B cell (primary cell): Measurements from ENCODE around the gene PET100. TPM values are rescaled to one million over a fixed set of nuclear protein-coding genes. Genes with fewer than 3 reads are reported as not detected.

ENCODE experiments used
- ATAC-seq: fragments of 200-7000 bp; cut with Tn5 transposase; one replicate; pipeline ENCODE4 v1.10.0; 2021; ENCODE audit warnings: low read depth, mild to moderate bottlenecking, moderate number of reproducible peaks, moderate library complexity
- CTCF ChIA-PET: fragments of 350-600 bp; sonication (Branson Sonifier 250); formaldehyde crosslinking; loops from one replicate; lab custom pipeline; 2021; ENCODE audit warnings: antibody characterized with exemption, inconsistent platforms; lab: Charles Lee
- POLR2A ChIA-PET: fragments of 350-600 bp; sonication (Branson Sonifier 250); formaldehyde crosslinking; loops from one replicate; lab custom pipeline; 2021; ENCODE audit warnings: antibody characterized with exemption; lab: Charles Lee
- DNase-seq: peaks from one replicate; pipeline ENCODE4 v3.0.0; 2013
- H2AFZ ChIP-seq: 2 replicates; pipeline ENCODE4 v1.6.1; 2012; ENCODE audit warnings: mild to moderate bottlenecking, low read depth, low read length; ENCODE audit not compliant: insufficient read depth, poor library complexity, severe bottlenecking
- H3K27ac ChIP-seq, 2 donors: 1 replicate in 1 of 2; 2 replicates in 1 of 2; pipeline ENCODE4 v1.5.1; 2012 to 2013; ENCODE audit warnings: low read length in 2 of 2, mild to moderate bottlenecking in 2 of 2, moderate library complexity in 1 of 2
- H3K27me3 ChIP-seq, 4 experiments: fragments of 200-600 bp in 1 of 4; sonication (generic) in 1 of 4; replicated peaks in 1 of 4; 1 replicate in 2 of 4; 2 replicates in 2 of 4; pipeline versions ENCODE4 v1.6.1 to v1.7.0; 2013 to 2016; ENCODE audit warnings: low read length in 3 of 4, mild to moderate bottlenecking in 2 of 4, mixed read lengths in 1 of 4, moderate library complexity in 1 of 4; ENCODE audit not compliant: insufficient read depth in 4 of 4, control insufficient read depth in 3 of 4; ENCODE audit errors: control extremely low read depth in 1 of 4
- H3K36me3 ChIP-seq, 2 experiments: replicated peaks in 1 of 2; 1 replicate in 1 of 2; 2 replicates in 1 of 2; pipeline versions ENCODE4 v1.6.1 to v1.7.1; 2013; ENCODE audit warnings: low read length in 1 of 2; ENCODE audit not compliant: insufficient read depth in 2 of 2, control insufficient read depth in 1 of 2; ENCODE audit errors: control extremely low read depth in 1 of 2, extremely low read depth in 1 of 2
- H3K4me1 ChIP-seq, 2 donors: fragments of 200-600 bp in 1 of 2; sonication (generic) in 1 of 2; 1 replicate in 1 of 2; 2 replicates in 1 of 2; pipeline versions ENCODE4 v1.5.1 to v1.6.1; 2013 to 2017; ENCODE audit warnings: low read length in 2 of 2; ENCODE audit not compliant: control insufficient read depth in 2 of 2, insufficient read depth in 2 of 2
- H3K4me2 ChIP-seq: replicated peaks from 2 replicates; pipeline ENCODE3; 2012; ENCODE audit warnings: mild to moderate bottlenecking, low read depth, low read length; ENCODE audit not compliant: poor library complexity, severe bottlenecking
- H3K4me3 ChIP-seq, 5 experiments: fragments of 200-600 bp in 1 of 5; sonication (generic) in 1 of 5; 1 replicate in 3 of 5; 2 replicates in 2 of 5; pipeline versions ENCODE4 v1.5.1 to v1.7.0; 2011 to 2016; ENCODE audit warnings: low read length in 4 of 5, mild to moderate bottlenecking in 4 of 5, low read depth in 2 of 5, control low read depth in 1 of 5, moderate library complexity in 1 of 5; ENCODE audit not compliant: insufficient read depth in 1 of 5; ENCODE audit errors: control extremely low read depth in 1 of 5, extremely low read depth in 1 of 5
- H3K79me2 ChIP-seq: fragments of 200-600 bp; sonication (generic); one replicate; pipeline ENCODE4 v1.6.0; 2016; ENCODE audit warnings: low read length; ENCODE audit not compliant: control insufficient read depth, insufficient read depth
- H3K9ac ChIP-seq: fragments of 200-600 bp; sonication (generic); 2 replicates; pipeline ENCODE4 v1.6.1; 2017; ENCODE audit warnings: mild to moderate bottlenecking, low read length, moderate library complexity
- H3K9me3 ChIP-seq, 3 donors: one replicate each; pipeline versions ENCODE4 v1.6.1 to v1.7.1; 2013; ENCODE audit warnings: low read length in 2 of 3; ENCODE audit not compliant: control insufficient read depth in 2 of 3, insufficient read depth in 1 of 3; ENCODE audit errors: control extremely low read depth in 1 of 3
- H4K20me1 ChIP-seq: 2 replicates; pipeline ENCODE4 v1.6.0; 2012; ENCODE audit warnings: mild to moderate bottlenecking, low read length; ENCODE audit not compliant: insufficient read depth, control insufficient read depth, poor library complexity, severe bottlenecking
- H3K27ac Mint-ChIP-seq: one replicate; pipeline ENCODE4 v1.8.0; 2021; ENCODE audit warnings: mixed read lengths
- H3K27me3 Mint-ChIP-seq: one replicate; pipeline ENCODE4 v1.8.0; 2021; ENCODE audit warnings: mixed read lengths
- H3K4me1 Mint-ChIP-seq: one replicate; pipeline ENCODE4 v1.8.0; 2021; ENCODE audit warnings: mixed read lengths
- H3K4me3 Mint-ChIP-seq: one replicate; pipeline ENCODE4 v1.8.0; 2021; ENCODE audit warnings: mixed read lengths
- H3K9me3 Mint-ChIP-seq: one replicate; pipeline ENCODE4 v1.8.0; 2022; ENCODE audit warnings: mixed read lengths; ENCODE audit not compliant: insufficient read depth
- EZH2 ChIP-seq: IDR thresholded peaks from 2 replicates; pipeline ENCODE4 v1.6.1; 2012; ENCODE audit warnings: borderline replicate concordance, low read depth, mild to moderate bottlenecking, moderate library complexity, low read length; ENCODE audit not compliant: insufficient read depth, poor library complexity, severe bottlenecking
- WGBS: methylation state at CpG from one replicate; pipeline ENCODE4 v1.1.5; 2013; ENCODE audit warnings: missing lambda C conversion rate; ENCODE audit not compliant: insufficient coverage; 5-methylcytosine and 5-hydroxymethylcytosine counted together
- intact Hi-C: fragments of 100-400 bp; cut with micrococcal nuclease; formaldehyde crosslinking; loops from one replicate; pipeline ENCODE4 v1.10.0; 2022
- polyA plus RNA-seq: library from polyadenylated mRNA; depleted of rRNA; stranded (reverse); fragments of >200 nt; gene quantifications from 2 replicates; pipeline ENCODE4 v1.2.3, GENCODE V29; 2012
- total RNA-seq, 2 donors: library from RNA; stranded (reverse); fragments of 120-200 nt in 1 of 2; gene quantifications; 1 replicate in 1 of 2; 2 replicates in 1 of 2; pipeline versions ENCODE4 v1.2.3 to v1.2.4, GENCODE V29; 2013 to 2022
- TF ChIP-seq, protein P1 (sequence below): fragments of 200-600 bp; IDR thresholded peaks from one replicate; pipeline ENCODE4 v1.8.0; 2022; ENCODE audit warnings: antibody characterized with exemption, mild to moderate bottlenecking

The PET100 gene
- total and polyA plus RNA-seq, 2 donors (not counting 1 experiment from before 2014, with no cell fraction given): 31.3 to 100 TPM

DNA sequence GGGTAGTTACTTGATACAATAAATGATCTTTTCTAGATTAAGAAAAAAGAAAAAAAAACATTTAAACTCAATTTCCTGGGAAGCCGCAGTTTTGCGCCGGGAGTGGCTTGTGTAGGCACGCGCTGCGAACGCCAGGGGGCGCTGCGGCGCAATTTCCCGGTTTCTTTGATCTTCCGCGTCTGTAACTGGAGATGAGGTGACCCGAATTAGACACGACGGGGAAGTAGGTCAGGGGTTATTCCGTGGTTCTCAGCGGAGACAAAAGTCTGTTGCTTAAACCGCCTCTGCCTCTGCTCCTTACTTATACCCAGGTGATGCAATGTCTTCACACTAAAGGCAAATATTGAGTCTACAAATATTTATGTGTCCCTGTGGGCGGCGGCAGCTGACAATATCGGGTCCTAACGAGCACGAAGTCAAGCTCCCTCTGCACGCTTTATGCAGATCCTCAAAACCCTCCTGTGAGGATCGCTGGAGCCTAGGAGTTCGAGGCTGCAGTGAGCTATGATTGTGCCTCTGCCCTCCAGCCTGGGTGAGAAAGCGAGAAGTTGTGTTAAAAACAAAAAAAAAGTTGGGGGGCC, 22.6 kb downstream of the PET100 start:
- ChIA-PET POLR2A (interaction anchor here (0.7 to 1.0 kb wide), 2 partner anchors 29 to 263 kb away, joined by 3 to 4 read pairs; partner anchors contain the start of gene TRAPPC5), CTCF (interaction anchor here (0.6 to 8.7 kb wide), 24 partner anchors 8 to 479 kb away, joined by 3 to 100 read pairs (median 4); partner anchors contain the start of genes PET100, SNAPC2, TRAPPC5 and XAB2)
- Histone ChIP-seq H3K27me3 (no peaks in the 10 kb centered on the region), H3K27ac (no peak overlapping the region), H2AFZ (peak overlapping the region; percentile 71), H3K9me3 (no peaks in the 10 kb centered on the region), H3K4me2 (peak overlapping the region; percentile 82), H3K9ac (peak overlapping the region; percentile 66), H3K4me3 (peak overlapping the region; percentile 32 to 74 (median 49)), H3K79me2 (no peaks in the 10 kb centered on the region), H3K36me3 (peaks cover 0 to 2% of the 10 kb centered on the region in 2 experiments), H4K20me1 (no peaks in the 10 kb centered on the region), H3K4me1 (peaks cover 0 to 6% of the 10 kb centered on the region in 2 donors)
- ATAC-seq (peak; percentile 90), DNase-seq (peak; percentile 87)
- peaks cover 8% of the 10 kb centered on the region for H3K4me1 Mint-ChIP-seq
- WGBS: 7% methylated on average over 19 of the region's 28 CpGs
- H3K9me3 Mint-ChIP-seq: no peaks in the 10 kb centered on the region
- TF ChIP-seq, protein P1, sequence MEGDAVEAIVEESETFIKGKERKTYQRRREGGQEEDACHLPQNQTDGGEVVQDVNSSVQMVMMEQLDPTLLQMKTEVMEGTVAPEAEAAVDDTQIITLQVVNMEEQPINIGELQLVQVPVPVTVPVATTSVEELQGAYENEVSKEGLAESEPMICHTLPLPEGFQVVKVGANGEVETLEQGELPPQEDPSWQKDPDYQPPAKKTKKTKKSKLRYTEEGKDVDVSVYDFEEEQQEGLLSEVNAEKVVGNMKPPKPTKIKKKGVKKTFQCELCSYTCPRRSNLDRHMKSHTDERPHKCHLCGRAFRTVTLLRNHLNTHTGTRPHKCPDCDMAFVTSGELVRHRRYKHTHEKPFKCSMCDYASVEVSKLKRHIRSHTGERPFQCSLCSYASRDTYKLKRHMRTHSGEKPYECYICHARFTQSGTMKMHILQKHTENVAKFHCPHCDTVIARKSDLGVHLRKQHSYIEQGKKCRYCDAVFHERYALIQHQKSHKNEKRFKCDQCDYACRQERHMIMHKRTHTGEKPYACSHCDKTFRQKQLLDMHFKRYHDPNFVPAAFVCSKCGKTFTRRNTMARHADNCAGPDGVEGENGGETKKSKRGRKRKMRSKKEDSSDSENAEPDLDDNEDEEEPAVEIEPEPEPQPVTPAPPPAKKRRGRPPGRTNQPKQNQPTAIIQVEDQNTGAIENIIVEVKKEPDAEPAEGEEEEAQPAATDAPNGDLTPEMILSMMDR: peak; percentile 98
- no peak for TF ChIP-seq EZH2
- H3K27me3 Mint-ChIP-seq: no peaks in the 10 kb centered on the region
- peak overlapping the region; percentile 70 for H3K27ac Mint-ChIP-seq
- intact Hi-C loops: loop anchor here (1.0 kb wide), 2 partner anchors 27 to 147 kb away; no protein-coding TSS in a partner anchor
- H3K4me3 Mint-ChIP-seq: peak overlapping the region; percentile 81

DNA sequence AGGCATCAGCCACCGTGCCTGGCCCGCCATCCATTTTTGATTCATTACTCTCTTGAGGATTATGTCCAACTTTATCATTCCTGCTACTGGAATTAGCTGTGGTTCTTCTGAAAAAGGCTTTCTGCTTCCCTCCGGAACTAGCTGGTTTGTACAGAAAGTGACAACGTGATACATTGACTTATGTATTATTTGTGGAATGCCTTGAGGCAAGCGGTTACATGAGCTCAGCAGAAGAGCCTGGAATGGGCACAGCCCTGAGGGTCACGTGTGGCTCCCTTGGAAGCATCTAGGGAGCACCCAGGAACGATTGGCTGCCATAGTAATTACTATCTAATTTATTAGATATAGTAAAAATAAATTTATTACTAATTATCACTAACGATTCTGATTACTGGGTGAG, 24.8 kb downstream of the PET100 start:
- Histone ChIP-seq H3K4me1 (peaks cover 9 to 23% of the 10 kb centered on the region in 2 donors), H3K9me3 (no peaks in the 10 kb centered on the region), H2AFZ (no peak overlapping the region), H3K4me3 (no peak overlapping the region), H3K27me3 (no peaks in the 10 kb centered on the region), H3K9ac (no peak overlapping the region), H3K4me2 (no peak overlapping the region), H4K20me1 (no peaks in the 10 kb centered on the region), H3K27ac (no peak overlapping the region), H3K36me3 (no peaks in the 10 kb centered on the region), H3K79me2 (no peaks in the 10 kb centered on the region)
- CTCF ChIA-PET: interaction anchor here (1.2 to 8.7 kb wide), 4 partner anchors 17 to 146 kb away, joined by 3 to 100 read pairs (median 5); partner anchors contain the start of gene MCEMP1
- ATAC-seq (no peak), DNase-seq (no peak)
- intact Hi-C loops: no loop called here
- no peak for TF ChIP-seq EZH2
- TF ChIP-seq, protein P1: no peak
- H3K9me3 Mint-ChIP-seq: no peaks in the 10 kb centered on the region
- no peak overlapping the region for H3K27ac Mint-ChIP-seq
- 93% methylated on average over 5 of the region's 8 CpGs for WGBS
- POLR2A ChIA-PET: no interaction called here
- no peak overlapping the region for H3K4me3 Mint-ChIP-seq
- H3K4me1 Mint-ChIP-seq: peaks cover 17% of the 10 kb centered on the region
- H3K27me3 Mint-ChIP-seq: no peaks in the 10 kb centered on the region
